ENCODE data around the gene RMI2.

GRCh38 chr16:11315510-11315909, 29.7 kb upstream of the RMI2 start:
- TF ChIP-seq EZH2 (IDR thresholded peaks at IDR 0.05; ENCODE audit: low read length) = no peak
- no peak for TF ChIP-seq CTCF (optimal IDR thresholded peaks at IDR 0.05 in 1 of 3, IDR thresholded peaks at IDR 0.05 in 1 of 3, conservative IDR thresholded peaks at IDR 0.05 in 1 of 3; ENCODE audit: extremely low read depth in 1 of 3, insufficient read depth in 2 of 3, low read length in 3 of 3)
